NT2/D1 (cell line): ENCODE data around the gene KIF18A.

ENCODE experiments used
- DNase-seq: peaks from one replicate; pipeline ENCODE4 v3.0.0-alpha.2; 2011; ENCODE audit warnings: low read depth, low spot score
- H3K27me3 ChIP-seq: 2 replicates; pipeline ENCODE4 v1.6.0; 2011; ENCODE audit warnings: mild to moderate bottlenecking; ENCODE audit not compliant: insufficient read length, insufficient read depth
- H3K36me3 ChIP-seq: 2 replicates; pipeline ENCODE4 v1.6.1; 2011; ENCODE audit warnings: mild to moderate bottlenecking, low read length, mixed read lengths; ENCODE audit not compliant: insufficient read depth, insufficient read length
- H3K4me1 ChIP-seq: 2 replicates; pipeline ENCODE4 v1.5.1; 2011; ENCODE audit not compliant: insufficient read depth, insufficient read length
- H3K4me3 ChIP-seq: 2 replicates; pipeline ENCODE4 v1.5.1; 2011; ENCODE audit warnings: low read depth; ENCODE audit not compliant: insufficient read length
- H3K9ac ChIP-seq: 2 replicates; pipeline ENCODE4 v1.6.0; 2011; ENCODE audit warnings: low read depth; ENCODE audit not compliant: insufficient read length
- H3K9me3 ChIP-seq: 2 replicates; pipeline ENCODE4 v1.5.1; 2011; ENCODE audit warnings: mild to moderate bottlenecking, low read length; ENCODE audit not compliant: insufficient read depth
- SUZ12 ChIP-seq: IDR thresholded peaks from 2 replicates; pipeline ENCODE4 v1.6.1; 2011; ENCODE audit not compliant: insufficient read length, insufficient read depth; ENCODE audit errors: extremely low read depth
- YY1 ChIP-seq: IDR thresholded peaks from 2 replicates; pipeline ENCODE4 v1.6.1; 2011; ENCODE audit not compliant: insufficient read length, insufficient read depth
- ZNF274 ChIP-seq: IDR thresholded peaks from 2 replicates; pipeline ENCODE4 v1.6.1; 2011; ENCODE audit warnings: mild to moderate bottlenecking, low read depth, low read length

Gene KIF18A

DNA sequence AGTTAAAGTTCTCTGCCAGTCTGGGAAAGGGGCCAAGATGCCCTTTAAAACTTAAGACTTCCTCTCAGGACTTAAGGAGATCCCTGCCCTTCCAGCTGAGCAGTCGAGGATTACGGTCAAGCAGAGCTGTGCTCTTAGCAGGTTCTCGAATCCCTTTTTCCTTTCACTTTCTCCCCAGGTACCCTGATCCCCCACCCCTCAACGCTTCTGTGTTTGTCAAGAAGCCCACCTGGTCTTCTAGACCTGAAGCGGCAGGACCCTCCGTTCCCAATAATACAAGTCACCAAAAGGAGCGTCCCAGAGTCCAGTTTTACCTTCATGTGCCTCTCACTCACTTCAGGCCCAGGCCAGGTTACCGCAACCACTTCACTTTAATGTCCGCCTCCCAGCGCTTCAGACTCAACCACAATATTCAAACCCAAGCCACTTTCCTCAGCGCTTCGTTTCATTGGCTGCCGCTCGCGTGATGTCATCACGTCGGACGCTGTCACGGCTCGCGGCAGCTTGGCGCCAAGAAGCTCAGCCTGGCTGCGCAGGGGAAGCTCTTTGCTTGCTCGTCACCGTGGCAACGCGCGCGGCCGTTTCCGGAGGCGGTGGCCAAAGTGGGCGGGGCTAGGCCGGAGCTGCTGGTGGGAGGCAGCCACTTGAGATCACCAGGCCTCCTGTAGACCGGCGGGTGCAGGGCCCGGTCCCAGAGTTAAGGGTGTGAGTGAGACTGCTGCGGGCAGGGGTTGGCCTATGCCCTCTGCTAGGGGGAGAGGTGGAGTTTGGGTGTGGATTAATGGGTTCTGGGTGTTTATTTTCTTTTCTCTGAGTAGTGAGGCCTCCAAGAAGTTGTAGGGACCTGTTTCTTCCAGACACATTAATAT, at the start of gene KIF18A, which contains the start of gene METTL15:
Gene KIF18A (minus strand): TSS at position 407 of the 869 bp plus-strand sequence. CDS start 10,209 bp downstream, outside the sequence.
Gene METTL15 (plus strand): TSS at position 639 of the 869 bp plus-strand sequence. CDS start 4,947 bp downstream, outside the sequence.
- peak; percentile 94 for DNase-seq
- Histone ChIP-seq H3K9ac (peak within 1 kb of the TSS; percentile 79), H3K36me3 (peaks cover 5% of the 10 kb centered on the region), H3K4me3 (peak within 1 kb of the TSS; percentile 67), H3K27me3 (no peaks in the 10 kb centered on the region), H3K4me1 (no peaks in the 10 kb centered on the region), H3K9me3 (no peaks in the 10 kb centered on the region)
- TF ChIP-seq YY1 (no peak), ZNF274 (no peak), SUZ12 (no peak)

DNA sequence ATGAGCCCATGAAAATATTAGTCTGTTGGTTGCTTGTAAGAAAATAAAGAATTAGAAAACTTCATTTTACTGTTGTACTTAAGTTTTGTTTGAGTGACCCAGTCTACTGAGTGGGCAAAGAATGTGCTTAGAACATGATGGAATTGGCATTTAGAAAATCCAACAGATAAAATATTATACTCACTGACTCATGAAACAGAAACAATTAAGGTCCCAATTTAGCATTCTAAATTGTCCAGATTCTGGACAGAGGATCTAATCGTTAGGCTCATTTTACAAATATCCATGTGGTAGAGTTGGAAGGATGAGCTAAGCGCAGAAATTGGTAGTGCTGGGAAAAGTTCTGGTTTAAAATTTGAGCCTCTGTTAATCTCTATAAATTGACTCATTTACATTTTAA, 45.6 kb upstream of the KIF18A start:
- Histone ChIP-seq H3K4me3 (no peak overlapping the region), H3K9ac (no peak overlapping the region), H3K27me3 (no peaks in the 10 kb centered on the region), H3K36me3 (peaks cover 12% of the 10 kb centered on the region), H3K9me3 (no peaks in the 10 kb centered on the region), H3K4me1 (no peaks in the 10 kb centered on the region)
- TF ChIP-seq YY1 (no peak), ZNF274 (no peak)
- no peak for DNase-seq

DNA sequence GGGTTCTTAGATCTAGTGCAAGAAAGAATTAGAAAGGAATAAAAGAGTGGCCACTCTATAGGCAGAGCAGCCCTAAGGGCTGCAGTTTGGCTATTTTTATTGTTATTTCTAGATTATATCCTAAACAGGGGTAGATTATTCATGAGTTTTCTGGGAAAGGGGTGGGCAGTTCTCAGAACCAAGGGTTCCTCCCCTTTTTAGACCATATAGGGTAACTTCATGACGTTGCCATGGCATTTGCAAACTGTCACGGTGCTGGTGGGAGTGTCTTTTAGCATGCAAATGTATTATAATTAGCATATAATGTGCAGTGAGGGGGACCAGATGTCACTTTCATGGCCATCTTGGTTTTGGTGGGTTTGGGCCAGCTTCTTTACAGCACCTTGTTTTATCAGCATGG, 44.8 kb upstream of the KIF18A start:
- H3K36me3 ChIP-seq, result peaks cover 4% of the 10 kb centered on the region
- no peak overlapping the region for H3K4me3 ChIP-seq
- TF ChIP-seq ZNF274 (no peak), SUZ12 (no peak), YY1 (no peak)
- H3K4me1 ChIP-seq, result no peaks in the 10 kb centered on the region
- no peak for DNase-seq
- H3K9me3 ChIP-seq, result no peaks in the 10 kb centered on the region
- no peaks in the 10 kb centered on the region for H3K27me3 ChIP-seq
- no peak overlapping the region for H3K9ac ChIP-seq

DNA sequence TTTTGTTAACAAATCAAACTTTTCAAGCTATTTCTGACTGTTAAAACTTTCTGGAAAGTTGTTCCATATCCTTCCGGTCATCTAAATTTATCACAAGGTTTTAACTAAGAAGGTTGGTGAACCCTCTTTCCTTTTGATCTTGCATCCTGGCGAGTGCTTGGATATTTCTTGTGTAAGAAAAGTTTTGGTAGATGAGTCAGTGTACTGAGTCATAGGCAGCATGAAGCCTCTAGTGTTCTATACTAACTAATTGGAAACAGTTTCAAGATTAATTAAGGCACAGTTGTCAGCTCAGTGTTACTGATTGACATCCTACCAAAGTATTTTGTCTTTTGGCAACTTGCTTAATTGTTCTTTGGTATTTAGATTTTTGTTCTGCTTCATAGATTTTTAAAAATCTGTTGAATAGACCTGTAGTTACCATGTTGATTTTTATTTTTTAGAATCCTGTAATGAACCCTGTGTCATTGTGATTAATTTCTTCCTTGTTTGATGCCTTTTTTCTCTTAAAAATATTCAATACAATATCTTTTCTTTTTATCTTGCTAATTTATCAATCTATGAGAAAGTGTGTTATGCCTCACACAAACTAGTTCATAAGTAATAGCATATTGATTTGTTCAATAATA, 38.3 kb upstream of the KIF18A start:
- TF ChIP-seq ZNF274 (no peak), YY1 (no peak), SUZ12 (no peak)
- H3K9me3 ChIP-seq, result no peaks in the 10 kb centered on the region; the same call in 1 of the 2 replicates
- no peaks in the 10 kb centered on the region for H3K4me1 ChIP-seq
- DNase-seq, result no peak
- no peak overlapping the region for H3K4me3 ChIP-seq
- no peak overlapping the region for H3K9ac ChIP-seq
- H3K36me3 ChIP-seq, result no peaks in the 10 kb centered on the region
- no peaks in the 10 kb centered on the region for H3K27me3 ChIP-seq

DNA sequence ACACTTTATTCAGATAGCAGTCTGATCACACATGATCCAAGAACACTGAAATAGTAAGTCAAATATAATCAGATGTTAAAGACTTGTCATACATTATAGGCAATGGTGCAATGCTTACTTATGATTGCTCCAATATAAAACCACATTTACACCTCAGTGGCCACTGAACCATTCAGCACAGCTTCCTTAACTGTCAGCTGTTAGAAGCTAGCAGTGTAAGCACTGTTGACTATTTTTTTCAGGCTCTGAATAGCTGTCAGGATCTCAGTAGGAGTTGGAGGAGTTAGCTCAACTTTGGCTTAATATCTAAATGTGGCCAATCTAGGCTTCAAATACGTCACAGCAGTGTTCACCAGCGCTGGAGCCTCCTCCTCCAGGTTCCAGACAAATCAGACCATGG, 36.9 kb upstream of the KIF18A start:
- Histone ChIP-seq H3K4me3 (no peak overlapping the region), H3K9ac (no peak overlapping the region), H3K4me1 (no peaks in the 10 kb centered on the region), H3K36me3 (no peaks in the 10 kb centered on the region), H3K27me3 (no peaks in the 10 kb centered on the region), H3K9me3 (peaks cover 13% of the 10 kb centered on the region)
- TF ChIP-seq SUZ12, result no peak
- no peak for TF ChIP-seq YY1
- TF ChIP-seq ZNF274, result no peak
- DNase-seq, result no peak

DNA sequence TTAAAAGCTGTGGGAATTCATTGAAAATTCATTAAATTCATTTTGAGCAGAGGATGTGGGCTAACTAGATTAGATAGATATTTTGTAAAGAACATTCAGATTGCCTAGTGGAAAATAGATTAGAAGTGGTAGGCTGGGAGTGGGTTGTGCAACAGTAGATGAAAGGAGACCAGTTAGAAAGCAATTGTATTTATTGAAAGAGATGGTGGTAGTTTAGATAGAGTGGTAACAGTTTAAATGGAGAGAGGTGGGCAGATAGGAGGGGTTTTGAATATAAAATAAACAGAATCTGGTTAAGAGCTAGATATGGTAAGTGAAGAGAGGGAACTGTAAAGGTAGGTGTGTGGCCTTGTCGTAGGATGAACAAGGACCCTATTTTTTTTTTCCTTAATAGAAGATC, 34.8 kb upstream of the KIF18A start:
- H3K9ac ChIP-seq, result no peak overlapping the region
- no peak for DNase-seq
- TF ChIP-seq YY1 (no peak), SUZ12 (no peak), ZNF274 (no peak)
- H3K27me3 ChIP-seq, result no peaks in the 10 kb centered on the region
- no peak overlapping the region for H3K4me3 ChIP-seq
- H3K4me1 ChIP-seq, result no peaks in the 10 kb centered on the region
- H3K36me3 ChIP-seq, result no peaks in the 10 kb centered on the region
- H3K9me3 ChIP-seq, result peaks cover 24% of the 10 kb centered on the region
